ENCODE data around the gene COL6A1.

Gene COL6A1

DNA sequence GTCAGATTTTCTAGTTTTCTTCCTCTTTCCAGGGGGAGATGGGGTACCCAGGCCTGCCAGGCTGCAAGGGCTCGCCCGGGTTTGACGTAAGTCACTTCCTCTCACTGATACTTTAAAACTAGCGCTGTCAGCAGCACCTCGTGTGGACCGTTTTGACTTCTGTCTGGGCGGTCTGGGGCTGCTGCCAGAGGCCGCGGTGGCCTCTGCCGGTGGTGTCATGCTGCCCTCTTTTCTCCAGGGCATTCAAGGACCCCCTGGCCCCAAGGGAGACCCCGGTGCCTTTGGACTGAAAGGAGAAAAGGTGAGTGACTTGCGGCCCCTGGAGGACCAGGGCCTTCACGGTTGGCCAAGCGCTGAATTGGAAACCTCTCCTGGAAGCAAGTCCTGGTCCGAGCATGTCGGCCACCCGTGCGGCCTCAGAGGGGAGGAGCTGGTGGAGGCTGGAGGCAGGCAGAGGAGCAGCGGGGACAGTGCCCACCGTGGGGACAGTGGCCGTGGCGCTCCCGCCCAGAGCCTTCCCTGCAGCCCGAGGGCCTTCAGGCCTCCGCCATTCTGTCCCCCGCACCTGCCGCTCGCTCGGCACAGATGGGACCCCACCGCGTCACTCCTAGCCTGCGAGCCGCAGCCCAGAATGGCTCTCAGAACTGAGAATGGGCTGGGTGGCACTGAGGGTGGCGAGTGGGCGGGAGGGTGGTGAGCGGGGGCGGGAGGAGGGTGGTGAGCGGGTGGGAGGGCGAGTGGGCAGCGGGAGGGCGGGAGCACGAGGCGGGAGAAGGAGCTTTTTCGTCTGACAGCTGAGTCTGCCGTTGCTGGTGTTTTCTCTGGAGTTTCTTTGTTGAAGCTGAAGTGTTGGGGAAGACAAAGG lies 9.4 kb downstream of the COL6A1 start:
- no peak for DNase-seq
- in situ Hi-C loops (cut with MboI; ENCODE audit: low pct_unique_long_range_greater_than_20kb, low sequenced_read_pairs): no loop called here

DNA sequence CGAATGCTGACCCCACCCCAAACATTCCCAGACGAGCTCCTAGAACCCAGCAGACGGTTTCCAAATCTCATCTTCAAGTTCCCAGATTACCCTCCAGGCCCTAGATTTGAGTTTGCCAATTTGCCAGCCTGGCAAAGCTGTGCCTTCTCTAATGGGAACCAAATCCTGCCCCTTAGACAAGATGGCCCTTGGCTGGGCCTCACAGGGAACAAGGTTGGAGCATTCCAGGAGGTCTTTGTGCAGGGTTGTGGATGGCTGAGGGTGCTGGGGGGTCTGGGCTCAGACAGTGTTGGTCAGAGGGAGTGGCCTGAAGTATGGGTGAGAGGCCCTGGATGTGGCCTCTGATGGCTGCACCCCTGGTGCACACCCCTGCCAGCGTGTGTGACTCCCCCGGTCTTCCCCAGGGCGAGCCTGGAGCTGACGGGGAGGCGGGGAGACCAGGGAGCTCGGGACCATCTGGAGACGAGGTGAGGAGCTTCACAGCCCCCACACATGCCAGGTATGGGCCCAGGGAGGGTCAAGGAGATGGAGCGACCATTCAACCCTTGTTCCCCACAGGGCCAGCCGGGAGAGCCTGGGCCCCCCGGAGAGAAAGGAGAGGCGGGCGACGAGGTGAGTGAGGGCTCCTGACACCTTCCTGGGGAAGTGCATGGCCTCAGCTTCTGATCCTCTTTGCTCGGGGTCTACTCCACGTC lies 10.2 kb downstream of the COL6A1 start:
- no peak for DNase-seq

DNA sequence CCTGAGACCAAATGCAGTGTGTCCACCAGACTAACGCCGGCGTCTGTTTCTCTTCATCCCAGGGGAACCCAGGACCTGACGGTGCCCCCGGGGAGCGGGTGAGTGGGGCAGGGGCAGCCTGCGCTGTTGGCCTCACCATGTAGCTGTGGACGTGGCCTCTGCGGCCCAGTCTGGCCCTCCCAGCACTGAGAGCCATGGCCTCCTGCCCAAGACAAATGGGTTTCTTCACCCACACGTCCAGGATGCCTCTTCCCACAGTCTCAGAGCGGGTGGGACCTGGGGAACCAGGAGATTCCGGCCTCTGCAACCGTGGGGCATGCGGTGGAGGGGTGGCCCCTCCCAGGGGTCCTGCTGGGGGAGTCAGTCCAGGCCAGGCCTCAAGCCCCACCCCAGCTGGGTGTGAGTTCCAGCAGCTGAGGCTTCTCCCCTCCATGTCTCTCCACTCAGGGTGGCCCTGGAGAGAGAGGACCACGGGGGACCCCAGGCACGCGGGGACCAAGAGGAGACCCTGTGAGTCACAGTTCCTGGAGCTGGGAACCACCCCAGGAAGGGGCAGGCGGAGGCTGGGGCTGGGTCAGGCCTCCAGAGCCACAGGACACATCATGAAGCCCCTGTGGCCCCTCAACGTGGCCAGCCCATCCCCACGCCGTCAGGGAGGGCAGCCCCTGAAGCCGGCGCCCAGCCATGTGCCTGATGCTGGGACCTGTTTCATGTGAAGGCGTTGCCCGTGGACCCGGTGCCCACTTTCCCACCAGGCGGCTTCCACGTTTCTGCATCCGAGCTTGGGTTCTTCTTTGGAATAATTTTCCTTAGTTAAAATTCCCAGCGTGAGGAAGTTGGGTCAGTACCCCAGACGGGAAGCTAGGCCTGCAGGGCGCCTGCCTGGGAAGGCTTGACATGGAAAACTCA lies 11.0 kb downstream of the COL6A1 start:
- DNase-seq: no peak
- in situ Hi-C loops (cut with MboI; ENCODE audit: low pct_unique_long_range_greater_than_20kb, low sequenced_read_pairs): no loop called here

More for the DNA sequence above, 10.2 kb downstream of the COL6A1 start:
- in situ Hi-C loops (cut with MboI; ENCODE audit: low pct_unique_long_range_greater_than_20kb, low sequenced_read_pairs): no loop called here

- no peak for DNase-seq
- in situ Hi-C loops (cut with MboI; ENCODE audit: low pct_unique_long_range_greater_than_20kb, low sequenced_read_pairs): no loop called here
These were observed 11.9 kb downstream of the COL6A1 start for GRCh38 chr21:45993210-45994085.

GRCh38 chr21:45994086-45994661 lies 12.6 kb downstream of the COL6A1 start:
- in situ Hi-C loops (cut with MboI; ENCODE audit: low pct_unique_long_range_greater_than_20kb, low sequenced_read_pairs): no loop called here
- no peak for DNase-seq

DNA sequence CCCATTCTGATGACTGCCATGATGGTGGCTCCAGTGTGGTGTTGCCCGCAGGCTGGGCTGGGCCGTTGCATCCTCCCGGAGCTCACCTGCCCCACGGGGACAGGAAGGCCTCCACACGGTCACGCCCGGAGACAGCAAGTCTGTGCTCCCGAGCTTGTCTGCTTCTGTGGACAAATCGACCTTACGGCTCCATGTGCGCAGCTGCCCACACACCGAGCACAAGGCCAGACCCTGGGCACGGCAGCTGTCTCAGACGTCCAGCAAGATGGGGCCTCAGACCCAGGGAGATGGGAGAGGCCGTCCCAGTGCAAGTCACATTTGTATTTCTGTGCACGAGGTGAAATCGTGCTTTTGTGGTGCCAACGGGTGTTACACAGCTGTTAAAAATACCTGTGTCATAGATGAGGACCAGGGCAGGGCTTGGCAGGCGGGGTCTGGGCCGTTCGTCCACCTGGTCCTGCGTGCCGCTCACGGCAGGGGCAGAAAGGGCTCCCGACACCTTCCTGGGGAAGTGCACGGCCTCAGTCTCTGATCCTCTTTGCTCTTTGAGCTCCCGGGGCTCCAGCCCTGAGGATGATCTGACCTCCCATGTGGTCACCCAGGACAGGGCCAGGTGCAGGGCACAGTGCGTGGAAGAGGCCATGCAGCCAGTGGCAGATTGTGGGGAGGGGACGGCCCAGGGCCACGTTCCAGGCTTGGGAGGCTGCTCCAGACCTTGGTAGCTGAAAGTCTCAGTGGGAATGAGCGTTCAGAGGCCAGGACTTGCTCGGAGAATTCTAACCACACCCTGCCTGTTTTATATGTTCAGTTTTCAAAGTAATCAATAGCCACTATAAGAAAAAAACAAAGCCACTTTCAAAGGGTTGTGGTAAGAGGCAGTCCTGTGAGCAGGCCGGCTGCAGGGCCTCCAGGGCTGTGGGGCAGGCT lies 13.5 kb downstream of the COL6A1 start:
- no peak for DNase-seq
- in situ Hi-C loops (cut with MboI; ENCODE audit: low pct_unique_long_range_greater_than_20kb, low sequenced_read_pairs): no loop called here

- in situ Hi-C loops (cut with MboI; ENCODE audit: low pct_unique_long_range_greater_than_20kb, low sequenced_read_pairs): no loop called here
- DNase-seq: no peak
These were observed 14.2 kb downstream of the COL6A1 start for GRCh38 chr21:45995686-45996179.

- DNase-seq: no peak
- in situ Hi-C loops (cut with MboI; ENCODE audit: low pct_unique_long_range_greater_than_20kb, low sequenced_read_pairs): no loop called here
These were observed 15.0 kb downstream of the COL6A1 start for GRCh38 chr21:45996311-45997204.

DNA sequence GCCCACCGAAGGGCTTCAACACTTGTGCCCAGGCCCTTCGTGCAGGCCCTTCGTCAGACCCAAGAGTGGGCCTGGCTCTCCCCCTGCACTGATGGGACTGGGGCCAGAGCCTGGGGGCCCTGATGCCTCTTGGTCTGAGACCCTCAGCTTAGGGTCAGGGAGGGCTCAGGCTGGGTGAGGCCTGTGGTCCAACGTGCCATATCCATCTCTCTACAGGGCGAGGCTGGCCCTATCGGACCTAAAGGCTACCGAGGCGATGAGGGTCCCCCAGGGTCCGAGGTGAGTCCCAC lies 15.6 kb downstream of the COL6A1 start:
- in situ Hi-C loops (cut with MboI; ENCODE audit: low pct_unique_long_range_greater_than_20kb, low sequenced_read_pairs): no loop called here

DNA sequence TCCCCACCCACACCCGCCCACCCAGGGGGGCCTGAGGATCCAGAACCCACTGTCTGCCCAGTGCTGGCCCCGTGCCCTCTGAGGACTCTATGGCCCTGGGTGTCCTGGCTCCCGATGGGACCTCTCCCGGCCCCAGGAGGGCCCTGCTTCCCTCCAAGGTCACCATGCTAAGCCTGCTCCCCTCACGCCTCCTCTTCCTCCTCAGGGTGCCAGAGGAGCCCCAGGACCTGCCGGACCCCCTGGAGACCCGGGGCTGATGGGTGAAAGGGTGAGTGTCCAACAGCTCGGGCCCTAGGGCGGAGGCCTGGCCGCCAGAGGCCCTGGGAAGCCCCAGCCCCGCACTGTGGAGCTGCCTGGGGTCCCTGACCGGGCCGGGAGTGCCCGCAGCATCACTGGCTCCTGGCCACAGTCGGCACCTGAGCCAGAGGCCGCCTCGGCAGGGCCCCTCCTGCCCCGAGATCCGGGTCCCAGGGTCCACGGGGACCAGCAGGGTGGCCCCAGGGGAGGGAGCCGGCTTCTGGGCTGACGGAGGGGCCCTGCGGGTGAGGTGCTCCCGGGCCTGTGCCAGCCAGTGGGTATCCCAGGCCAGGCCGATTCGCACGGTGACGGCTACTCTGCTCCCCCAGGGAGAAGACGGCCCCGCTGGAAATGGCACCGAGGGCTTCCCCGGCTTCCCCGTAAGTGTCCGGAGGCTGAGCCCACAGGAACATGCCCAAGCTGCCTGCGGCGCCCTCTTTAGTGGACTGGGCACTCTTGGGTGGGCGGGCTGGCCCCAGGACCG lies 16.1 kb downstream of the COL6A1 start:
- no peak for DNase-seq
- in situ Hi-C loops (cut with MboI; ENCODE audit: low pct_unique_long_range_greater_than_20kb, low sequenced_read_pairs): no loop called here

More for the DNA sequence above, 15.6 kb downstream of the COL6A1 start:
- DNase-seq: no peak

DNA sequence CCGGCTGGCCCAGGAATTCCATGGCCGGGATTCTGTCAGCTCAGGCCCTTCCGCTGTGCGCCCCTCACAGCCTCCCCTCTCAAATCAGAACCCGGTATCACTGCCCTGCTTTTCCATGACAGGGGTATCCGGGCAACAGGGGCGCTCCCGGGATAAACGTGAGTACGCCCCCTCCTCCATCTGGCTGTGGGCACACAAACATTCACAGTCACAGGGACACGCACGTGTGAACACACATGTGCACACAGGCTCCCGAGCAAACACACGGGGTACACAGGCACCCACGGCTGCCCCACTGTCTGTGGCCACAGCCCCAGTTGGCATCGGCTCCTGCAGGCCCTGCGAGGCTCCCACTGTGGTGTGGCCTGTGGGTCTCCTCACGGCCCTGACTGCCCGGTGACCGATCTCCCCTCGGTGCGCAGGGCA lies 16.7 kb downstream of the COL6A1 start:
- DNase-seq: no peak
- in situ Hi-C loops (cut with MboI; ENCODE audit: low pct_unique_long_range_greater_than_20kb, low sequenced_read_pairs): no loop called here

DNA sequence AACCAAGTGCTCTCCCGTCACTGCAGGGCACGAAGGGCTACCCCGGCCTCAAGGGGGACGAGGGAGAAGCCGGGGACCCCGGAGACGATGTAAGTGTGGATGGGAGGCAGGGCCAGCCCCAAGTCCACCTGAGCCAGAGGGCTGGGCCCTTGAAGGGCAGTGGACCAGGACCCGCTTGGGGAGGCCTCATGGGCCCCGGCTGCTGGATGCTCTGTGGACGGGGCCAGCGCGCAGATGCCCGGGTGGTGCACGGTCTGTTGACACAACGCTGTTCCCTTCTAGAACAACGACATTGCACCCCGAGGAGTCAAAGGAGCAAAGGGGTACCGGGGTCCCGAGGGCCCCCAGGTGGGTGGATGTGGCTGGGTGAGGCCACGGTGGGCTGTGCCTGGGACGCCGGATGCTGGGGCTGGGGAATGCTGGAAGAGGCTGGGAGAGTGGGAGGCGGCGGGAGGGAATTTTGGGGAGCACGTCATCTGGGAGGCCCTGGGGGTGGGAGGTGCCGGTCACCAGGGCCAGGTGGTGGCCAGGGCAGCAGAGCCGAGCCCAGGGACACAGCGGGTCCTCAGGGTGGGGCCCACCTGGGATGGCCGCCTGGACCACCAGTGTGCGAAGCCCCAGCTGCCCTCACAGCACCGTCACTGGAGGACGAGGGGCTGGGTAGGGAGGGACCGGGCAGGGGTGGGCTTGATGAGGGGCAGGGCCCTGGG lies 17.5 kb downstream of the COL6A1 start:
- in situ Hi-C loops (cut with MboI; ENCODE audit: low pct_unique_long_range_greater_than_20kb, low sequenced_read_pairs): no loop called here
- no peak for DNase-seq

DNA sequence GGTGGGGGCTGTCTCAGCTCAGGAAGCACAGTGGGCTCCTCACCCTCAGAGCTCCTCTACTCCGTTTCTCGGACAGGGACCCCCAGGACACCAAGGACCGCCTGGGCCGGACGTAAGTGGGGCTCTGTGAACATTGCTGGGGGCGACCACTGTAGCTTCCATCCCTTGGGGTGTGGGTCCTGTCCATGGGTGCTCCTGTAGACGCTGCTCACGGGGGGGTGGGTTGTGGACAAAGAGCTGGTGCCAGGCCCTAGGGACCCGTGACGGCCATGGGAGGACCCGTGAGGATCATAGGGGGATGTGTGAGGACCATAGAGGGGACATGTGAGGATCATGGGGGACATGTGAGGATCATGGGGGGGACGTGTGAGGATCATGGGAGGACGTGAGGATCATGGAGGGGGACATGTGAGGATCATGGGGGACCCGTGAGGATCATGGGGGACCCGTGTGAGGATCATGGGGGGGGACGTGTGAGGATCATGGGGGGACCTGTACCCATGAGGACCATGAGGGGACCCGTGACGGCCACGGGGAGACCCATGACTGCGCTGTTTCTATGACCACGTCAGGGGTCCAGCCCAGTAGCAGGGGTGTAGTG lies 18.1 kb downstream of the COL6A1 start:
- DNase-seq: no peak
- in situ Hi-C loops (cut with MboI; ENCODE audit: low pct_unique_long_range_greater_than_20kb, low sequenced_read_pairs): no loop called here

DNA sequence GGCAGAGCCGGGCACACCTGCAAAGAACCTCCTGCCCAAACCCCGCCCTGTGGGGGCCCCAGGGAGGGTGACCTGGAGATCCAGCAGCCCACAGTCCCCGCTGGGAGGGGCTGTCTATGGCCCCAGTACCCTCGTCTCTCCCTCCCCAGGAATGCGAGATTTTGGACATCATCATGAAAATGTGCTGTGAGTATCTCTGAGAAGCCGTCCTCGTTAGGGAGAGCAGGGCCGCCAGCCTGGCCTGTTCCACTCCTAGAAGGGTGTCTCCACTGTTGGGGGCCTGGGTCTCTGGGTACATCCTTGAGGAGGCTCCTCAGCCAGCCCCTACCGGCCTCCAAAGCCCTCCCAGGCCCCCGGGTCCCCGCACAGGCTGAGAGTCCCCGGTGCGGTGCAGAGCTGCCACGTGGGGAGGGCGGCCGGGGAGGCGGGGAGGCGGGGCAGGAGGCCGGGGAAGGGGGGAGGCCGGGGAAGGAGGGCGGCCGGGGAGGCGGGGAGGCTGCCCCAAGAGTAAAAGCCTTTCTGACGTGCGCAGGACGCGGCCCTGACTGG lies 18.7 kb downstream of the COL6A1 start:
- no peak for DNase-seq
- in situ Hi-C loops (cut with MboI; ENCODE audit: low pct_unique_long_range_greater_than_20kb, low sequenced_read_pairs): no loop called here
